ENCODE measurements around the gene RALA.

RALA gene, protein sequence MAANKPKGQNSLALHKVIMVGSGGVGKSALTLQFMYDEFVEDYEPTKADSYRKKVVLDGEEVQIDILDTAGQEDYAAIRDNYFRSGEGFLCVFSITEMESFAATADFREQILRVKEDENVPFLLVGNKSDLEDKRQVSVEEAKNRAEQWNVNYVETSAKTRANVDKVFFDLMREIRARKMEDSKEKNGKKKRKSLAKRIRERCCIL

DNA sequence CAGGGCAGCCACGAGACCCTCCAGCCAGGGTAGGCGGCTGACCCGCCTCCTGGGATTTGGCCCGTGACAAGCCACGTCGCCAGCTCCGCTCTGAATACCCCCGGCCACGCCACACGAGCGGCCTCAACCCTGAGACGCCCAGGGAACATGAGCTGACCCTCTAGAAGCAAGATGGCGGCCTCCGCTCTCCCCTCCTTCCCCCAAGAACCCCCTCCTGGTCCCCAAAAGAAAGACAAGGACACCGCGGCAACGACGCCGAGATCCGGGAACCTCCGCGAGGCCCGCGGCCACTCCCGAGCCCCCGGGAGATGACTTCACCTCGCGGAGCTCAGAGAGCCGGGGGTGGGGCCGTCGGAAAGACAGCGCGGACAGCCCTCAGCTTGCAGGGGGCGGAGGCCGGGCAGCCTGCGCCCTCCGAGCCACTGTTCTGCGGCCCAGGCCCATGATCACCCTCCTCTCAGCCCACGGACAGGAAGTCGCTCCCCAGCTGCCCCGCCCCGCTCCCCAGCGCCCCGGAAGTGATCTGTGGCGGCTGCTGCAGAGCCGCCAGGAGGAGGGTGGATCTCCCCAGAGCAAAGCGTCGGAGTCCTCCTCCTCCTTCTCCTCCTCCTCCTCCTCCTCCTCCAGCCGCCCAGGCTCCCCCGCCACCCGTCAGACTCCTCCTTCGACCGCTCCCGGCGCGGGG lies at the start of gene RALA:
TSS of gene RALA (plus strand) at position 526 of the 685 bp plus-strand sequence. CDS start 63,096 bp downstream, outside the sequence.
- DNase-seq: peak; percentile 90

DNA sequence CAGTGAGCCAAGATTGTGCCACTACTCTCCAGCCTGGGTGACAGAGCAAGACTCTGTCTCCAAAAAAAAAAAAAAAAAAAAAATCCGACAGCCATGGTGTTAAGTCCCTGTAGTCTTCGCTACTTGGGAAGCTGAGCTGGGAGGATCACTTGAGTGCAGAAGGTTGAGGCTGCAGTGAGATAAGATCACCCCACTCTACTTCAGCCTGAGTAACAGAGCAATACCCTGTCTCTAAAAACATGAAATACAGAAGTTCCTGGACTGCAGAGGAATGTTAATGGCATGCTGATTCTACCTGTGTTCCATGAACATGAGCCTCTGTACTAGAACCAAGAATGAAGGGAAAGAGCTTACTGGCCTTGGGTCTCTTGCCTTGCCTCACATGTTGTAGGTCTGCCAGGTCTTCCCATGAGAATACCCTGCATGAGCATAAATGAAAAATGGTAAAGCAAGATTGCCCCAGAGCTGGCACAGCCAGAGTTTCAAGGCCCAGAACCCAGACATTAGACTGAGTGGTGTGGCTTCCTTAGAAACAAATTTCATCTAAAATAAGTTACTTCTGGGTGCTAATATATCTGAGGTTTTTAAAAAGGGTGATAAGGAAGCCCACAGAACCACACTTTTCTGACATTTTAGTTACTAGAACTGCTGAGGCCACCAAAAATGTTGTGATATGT lies 48.6 kb upstream of the RALA start:
- DNase-seq: no peak

DNA sequence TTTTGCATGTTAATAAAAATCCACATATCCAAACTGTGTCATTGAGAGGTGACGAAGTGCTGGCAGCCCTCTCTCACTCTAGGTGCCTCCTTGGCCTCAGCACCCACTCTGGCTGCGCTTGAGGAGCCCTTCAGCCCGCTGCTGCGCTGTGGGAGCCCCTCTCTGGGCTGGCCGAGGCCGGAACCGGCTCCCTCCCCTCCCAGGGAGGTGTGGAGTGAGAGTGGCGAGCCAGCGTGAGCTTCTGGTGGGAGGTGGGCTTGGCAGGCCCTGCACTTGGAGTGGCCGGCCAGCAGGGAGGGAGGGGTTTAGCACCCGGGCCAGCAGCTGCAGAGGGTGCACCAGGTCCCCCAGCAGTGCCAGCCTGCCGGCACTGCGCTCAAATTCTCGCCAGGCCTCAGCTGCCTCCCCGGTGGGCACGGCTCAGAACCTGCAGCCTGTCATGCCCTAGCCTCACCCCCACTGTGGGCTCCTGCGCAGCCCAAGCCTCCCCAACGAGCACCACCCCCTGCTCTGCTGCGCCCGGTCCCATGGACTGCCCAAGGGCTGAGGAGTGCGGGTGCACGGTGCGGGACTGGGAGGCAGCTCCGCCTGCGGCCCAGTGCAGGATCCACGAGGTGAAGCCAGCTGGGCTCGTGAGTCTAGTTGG lies 46.0 kb upstream of the RALA start:
- no peak for DNase-seq

DNA sequence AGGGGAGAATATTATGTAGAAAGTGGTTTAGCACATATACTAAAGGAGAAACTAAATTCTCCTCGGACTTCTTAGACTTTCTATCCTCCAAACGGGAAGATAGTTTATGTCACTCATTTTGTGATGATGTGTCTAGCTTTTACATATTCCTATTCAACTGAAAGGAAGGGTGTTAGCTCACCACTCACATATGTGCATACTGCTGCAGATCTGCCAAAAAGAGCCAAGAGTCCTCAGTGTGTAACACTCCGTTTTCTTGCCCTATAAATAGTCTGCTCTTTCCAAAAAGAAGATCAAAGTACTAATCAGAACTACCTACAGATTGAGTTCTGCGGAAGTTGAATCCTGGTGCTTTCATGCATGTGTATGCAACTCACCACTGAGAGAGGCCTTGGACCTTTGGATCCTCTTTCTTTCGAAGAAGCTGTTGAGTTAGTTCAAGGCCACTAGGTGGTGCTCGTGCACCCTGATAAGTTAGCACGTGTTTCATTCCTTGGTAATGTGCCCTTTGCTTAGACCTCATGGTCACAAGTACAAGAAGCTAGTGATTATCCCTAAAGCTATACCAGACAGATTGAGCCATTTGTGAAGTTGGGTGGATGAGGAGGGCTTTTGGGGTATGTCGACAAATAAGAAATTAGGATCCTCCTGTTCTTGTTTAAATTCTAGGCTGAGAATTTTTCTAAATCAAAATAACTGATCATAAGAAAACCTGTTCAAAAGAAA lies 43.1 kb upstream of the RALA start:
- peak; percentile 76 for DNase-seq

DNA sequence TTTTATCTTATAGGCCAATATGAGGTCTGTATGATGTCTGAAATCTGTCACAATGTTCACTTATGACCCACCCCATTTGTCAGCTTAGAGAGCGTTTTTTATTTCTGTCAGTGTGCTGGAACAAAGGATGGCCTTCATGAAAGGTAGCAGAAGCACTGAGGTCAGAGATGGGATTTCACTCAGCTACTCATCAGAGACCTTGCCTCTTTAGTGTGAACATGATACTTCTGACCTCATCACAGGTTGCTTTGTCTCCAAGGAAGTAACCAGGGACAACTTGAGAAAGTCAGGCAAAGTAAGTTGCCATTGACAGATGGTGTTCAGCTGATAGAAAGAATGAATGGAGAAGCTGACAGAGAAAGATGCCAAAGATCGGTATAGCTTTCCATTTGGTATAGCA lies 40.8 kb upstream of the RALA start:
- DNase-seq: no peak

DNA sequence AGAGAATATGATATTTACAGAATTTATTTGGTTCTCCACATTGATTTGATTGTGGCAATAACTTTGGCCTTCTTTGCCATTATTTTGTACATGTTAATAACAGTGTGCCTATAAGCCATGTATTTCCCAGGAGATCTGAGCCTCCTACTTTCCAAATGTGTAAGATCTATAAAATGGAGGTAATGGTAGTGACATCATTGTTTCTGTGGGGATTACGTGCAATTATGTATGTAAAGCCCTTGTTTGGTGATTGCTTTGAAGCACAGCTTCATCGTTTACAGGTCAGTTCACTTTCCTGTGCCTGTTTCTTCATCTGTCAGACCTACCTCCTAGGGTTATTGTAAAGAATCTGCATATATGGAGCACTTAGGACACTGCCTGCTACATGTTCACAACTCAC lies 39.8 kb upstream of the RALA start:
- no peak for DNase-seq

DNA sequence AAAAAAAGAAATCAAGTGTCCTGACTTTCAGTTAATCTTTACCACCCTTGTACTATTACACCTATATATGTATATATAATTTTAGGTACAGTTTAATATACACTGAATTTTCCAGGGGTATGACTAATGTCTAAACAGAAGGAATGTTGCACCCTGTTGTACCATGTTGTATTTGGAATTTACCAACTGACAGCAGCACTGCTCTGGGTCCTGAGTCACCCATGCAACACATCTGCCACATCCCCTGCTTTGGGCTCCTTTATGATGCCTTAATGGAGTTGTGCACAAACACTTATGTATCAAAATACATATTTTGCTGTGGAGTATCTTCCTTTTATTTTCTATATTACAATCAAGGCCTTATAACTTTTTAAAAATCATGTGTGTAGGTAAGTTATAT lies 36.0 kb upstream of the RALA start:
- no peak for DNase-seq

DNA sequence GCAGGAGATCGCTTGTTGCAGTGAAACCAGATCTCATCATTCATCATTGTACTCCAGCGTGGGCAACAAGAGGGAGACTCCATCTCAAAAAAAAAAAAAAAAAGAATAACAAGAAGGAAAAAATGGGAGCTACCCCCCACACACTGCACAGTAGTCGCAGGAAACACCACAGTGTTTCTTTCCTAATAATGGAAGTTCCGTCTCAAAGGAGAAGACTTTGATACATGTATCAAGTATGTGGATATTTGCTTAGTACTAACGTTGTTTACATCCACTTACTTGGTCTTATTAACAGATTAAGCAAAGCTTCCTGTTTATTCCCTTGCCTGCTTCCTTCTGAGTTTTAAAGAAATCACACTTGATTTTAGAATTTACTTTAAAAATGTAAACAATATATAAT lies 35.0 kb upstream of the RALA start:
- DNase-seq: no peak

DNA sequence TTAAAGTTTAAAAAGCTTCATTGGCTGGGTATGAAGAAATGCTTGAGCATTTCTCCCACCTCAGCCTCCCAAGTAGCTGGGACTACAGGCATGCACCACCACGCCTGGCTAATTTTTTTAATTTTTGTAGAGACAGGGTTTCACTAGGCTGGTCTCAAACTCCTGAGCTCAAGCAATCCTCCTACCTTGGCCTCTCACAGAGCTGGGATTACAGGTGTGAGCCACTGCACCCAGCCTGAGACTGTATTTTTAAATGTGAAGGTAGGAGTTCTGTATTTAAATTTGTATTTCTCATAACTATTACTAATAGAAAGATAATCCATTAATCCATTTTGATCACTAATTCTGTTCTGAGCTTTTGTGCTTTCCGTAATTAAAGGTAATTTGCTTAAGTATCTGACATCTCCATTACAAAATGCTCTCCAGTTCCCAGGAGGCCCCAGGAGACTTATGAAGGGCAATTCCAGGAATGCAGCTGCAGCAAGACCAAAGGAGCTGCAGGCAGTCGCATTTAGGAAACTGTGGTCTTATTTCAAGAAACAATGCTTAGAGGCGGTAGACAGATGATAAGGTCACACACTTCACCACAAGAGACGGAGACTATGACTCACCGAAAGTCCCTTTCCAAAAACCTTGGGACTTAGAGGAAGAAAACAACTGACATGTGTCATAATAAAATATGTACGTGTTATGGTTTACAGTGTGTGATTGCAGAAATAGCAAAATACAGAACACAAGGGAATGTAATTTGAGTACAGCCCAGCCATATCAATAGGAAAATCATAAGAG lies 33.9 kb upstream of the RALA start:
- peak; percentile 79 for DNase-seq

DNA sequence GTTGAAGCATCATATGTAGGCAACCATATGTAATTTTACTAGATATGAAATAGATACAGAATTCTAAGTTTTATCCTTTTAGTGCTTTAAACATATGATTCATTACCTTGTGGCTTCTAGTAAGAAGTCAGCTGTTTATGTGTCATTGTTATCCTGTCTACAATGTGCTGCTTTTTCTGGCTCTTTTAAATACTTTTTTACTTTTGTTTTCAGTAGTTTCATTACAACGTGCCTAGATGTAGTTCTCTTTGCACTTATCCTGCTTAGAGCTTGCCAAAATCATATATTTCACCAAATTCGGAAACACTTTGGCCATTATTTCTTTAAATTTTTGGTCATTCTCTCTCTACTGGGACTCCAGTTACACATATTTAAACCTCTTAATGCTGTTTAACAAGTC lies 30.8 kb upstream of the RALA start:
- no peak for DNase-seq

DNA sequence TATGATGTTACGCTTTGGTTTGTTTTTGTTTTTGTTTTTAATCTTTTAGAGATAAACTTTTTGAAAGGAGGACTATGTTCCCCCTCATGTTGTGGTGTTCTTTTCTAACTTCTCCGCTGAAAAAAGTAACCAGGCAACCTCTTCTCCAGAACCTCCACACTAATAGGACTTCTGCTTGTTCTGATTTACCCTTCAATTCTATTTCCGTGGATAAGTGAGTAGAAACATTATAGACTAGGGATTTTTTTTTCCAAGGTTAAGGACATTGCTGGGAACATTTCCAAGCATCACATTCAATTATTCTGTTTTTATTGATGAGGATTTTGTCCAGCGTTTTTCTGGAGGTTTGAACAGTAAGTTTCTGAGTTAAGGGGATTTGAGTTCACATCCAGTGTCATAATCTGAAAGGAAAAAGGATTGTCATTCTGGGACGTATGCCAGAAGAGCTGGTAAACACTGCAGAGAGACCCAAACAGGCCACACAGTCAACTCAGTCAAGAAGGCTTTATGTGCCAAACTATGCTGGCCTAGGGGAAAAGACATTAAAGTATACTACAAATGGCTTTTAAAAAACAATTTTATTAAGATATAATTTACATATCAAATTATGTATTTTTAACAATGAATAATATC lies 28.3 kb upstream of the RALA start:
- no peak for DNase-seq

DNA sequence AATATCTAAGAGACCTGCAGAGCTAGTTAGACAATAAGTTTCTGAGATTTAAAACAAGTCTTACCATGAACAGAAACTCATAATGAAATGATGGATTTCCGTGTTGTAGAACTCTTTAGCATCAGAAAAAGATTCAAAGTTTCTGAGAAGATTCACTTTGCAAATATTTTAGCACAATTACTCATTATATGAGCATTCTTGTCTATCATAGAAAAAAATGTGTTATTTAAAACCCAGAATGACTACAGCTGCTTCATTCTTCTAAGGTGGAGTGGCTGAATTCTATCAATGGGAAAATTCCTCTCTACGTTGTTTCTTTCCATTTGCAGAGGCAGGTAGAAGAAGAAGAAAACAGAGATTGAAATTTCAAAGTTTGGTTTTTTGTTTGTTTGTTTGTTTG lies 21.0 kb upstream of the RALA start:
- no peak for DNase-seq

DNA sequence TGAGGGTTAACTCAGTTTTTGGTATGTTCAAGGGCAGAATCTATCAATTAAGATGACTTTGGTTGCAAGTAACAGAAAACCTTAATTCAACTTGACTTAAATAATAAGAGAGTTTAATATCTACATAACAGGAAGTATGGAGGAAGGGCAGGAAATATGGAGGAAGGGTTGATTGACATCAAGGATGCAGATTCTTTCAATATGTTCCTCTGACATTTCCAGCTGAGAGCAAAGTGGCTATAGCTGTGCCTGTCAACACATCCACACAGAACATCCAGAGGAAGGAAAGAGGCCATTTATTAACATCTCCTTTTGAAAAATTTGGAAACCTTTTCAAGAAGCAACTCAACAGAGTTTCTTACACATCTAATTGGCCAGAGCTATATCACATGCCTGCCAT lies 19.4 kb upstream of the RALA start:
- no peak for DNase-seq

DNA sequence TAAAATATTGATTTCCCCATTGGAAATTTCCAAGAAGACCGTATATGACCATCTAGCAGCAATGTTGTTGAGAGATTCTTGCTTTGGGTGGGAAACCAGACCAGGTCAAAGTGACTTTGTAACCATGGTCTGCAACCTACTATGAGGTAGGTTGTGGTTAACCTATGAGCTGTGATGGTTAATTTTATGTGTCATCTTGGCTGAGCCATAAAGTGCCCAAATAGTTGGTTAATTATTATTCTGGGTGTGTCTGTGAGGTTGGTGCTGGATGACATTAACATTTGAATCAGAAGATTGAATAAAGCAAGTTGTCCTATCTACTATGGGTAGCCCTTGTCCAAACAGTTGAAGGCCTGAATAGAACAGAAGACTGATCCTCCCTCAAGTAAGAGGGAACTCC lies 18.3 kb upstream of the RALA start:
- no peak for DNase-seq

DNA sequence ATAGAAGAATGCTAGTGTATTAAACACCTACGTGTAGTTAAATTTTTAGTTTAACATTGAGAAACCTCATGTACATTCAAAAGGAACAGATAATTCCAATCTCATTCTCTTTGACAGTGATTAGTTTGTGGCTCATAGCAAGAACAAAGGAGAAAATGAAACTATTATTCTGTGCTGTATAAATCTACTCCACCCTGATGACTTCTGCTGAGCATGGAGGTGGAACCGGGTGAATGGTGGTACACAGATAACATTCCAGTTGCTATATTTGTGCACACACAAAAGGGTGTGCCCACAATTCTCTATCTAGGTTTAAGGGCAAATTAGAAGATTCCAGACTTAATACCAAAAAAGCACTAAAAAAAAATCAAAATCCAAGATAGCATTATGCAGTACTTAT lies 17.0 kb upstream of the RALA start:
- DNase-seq: no peak

DNA sequence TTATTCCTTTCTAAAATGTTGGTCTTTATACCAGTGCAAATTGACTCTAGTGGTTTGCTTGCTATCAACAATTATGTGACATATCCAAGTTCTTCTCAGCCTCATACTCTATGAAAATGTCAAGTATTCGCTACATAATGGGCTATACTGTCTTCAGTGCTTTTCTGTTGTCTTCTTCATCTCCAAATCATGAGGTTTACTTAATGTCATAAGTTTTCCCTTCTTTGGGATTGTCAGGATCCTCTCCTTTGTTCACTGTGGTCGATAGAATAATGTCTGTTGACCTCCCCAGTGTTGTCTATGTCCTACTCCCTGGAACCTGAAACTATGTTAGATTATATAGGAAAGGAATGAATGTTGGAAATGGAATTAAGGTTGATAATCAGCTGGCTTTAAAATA lies 16.4 kb upstream of the RALA start:
- no peak for DNase-seq

DNA sequence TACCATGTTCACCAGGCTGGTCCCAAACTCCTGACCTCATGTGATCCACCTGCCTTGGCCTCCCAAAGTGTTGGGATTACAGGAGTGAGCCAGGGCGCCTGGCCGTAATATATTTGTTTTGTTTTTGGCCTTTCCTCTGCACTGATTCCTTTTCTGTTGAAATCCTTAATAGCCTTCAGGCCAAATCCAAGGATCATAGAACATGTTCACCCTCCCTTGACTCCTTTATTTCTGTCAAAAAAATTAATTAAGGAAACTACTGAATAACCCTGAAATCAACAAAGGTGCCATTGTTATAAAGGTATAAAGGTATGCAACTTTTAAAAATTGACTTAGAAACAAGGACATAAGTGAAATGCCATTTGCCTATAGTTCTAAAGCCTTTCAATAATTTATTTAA lies 15.5 kb upstream of the RALA start:
- DNase-seq: no peak

DNA sequence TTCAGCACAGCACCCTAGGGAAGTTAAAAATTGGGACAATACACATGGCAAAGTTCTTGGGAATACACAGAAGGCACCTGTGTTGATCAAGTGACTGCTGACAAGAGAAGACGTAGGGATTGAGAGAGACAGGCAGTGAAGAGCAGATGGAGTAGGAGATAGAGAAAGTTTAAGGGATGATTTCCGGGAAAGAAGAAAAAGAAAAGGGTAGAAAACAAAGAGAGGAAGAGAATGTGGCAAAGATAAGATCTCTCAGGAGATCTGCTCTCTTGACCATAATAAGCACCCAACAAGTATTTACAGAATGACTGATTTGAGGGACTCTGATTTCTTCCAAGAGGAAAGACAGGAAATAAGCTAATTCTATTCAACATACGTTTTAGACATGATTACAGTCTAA lies 15.1 kb upstream of the RALA start:
- no peak for DNase-seq

DNA sequence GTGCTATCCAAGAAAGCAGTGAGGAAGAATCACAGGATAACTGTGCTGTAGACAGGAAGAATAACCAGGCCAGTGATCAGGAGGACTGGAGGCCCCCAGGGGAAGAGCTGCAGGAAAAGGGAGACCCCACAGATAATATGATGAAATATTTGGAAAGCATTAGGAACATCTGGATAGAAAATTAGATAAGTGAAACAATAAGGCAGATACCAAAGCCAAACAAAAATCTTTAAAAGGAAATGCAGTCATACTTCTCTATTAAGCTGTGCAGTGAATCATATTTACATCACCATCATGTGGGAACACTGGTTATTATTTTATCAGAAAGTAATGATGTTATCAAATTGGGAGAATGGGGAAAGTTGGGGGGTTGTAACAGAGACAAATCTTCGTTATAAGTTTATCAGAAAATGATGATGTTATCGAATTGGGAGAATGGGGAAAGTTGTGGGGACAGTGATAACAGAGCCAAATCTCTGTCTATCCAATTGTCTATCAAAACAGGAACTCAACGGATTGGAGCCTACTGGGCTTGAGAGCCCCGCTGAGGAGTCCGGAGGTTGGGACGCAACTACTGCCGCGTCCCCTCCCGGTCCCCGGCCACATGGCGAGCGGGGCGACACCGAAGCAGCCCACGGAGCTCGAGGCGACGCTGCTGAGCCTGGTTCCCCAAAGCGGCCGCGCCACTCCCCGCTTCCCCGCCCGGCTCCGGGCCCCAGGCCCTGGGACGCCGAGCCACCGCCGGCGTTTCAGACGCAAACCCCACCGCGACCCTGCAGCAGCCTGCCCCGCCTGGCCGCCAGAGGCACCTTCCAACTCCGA lies 14.0 kb upstream of the RALA start:
- DNase-seq: no peak

DNA sequence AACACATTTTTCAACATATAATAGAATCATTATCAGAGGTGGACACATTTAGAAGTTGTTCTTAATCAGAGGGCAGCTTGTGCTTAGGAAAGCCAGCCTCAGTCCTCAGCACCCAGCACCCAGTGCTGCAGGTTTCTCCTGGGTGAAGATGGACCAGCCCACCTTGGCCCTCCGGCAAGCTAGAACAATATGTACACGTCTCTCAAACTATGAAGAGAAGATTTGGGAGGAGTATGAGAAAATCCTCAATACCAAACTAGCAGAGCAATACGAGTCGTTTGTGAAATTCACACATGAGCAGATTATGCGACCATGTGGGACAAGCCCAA lies 13.5 kb upstream of the RALA start:
- no peak for DNase-seq

DNA sequence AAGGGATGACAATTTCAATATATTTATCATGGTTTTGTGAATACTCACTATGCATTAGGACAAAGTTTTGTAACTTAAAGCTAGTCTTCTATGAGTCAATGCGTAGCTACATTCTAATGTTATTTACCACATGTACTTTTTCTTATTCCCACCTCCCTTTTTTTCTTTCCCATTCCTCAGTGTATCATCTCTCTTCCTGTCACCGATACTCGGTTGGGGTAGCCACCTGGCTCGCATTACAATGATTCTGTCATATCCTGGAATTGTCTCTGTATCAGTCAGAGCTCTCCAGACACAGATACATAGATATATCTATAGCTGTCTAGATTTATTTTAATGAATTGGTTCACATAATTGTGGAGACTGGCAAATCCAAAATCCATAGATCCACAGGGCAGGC lies 9.8 kb upstream of the RALA start:
- DNase-seq: no peak
